Gastroesophageal sphincter (tissue), 4 donors: ENCODE measurements around the gene SEMA5B. TPM values are rescaled to one million over a fixed set of nuclear protein-coding genes. Genes with fewer than 3 reads are reported as not detected.

Experiments
- ATAC-seq: fragments of 150-250 bp; one replicate; pipeline ENCODE4 v1.9.1; 2016; ENCODE audit warnings: mild to moderate bottlenecking, moderate library complexity
- H3K27ac ChIP-seq, 4 donors: fragments of 200-600 bp; sonication (generic) in 3 of 4; 1 replicate in 3 of 4; 2 replicates in 1 of 4; pipeline ENCODE4 v1.5.1; 2016 to 2019
- H3K27me3 ChIP-seq: fragments of 200-600 bp; sonication (generic); one replicate; pipeline ENCODE4 v1.5.1; 2019
- H3K36me3 ChIP-seq, 2 donors: fragments of 200-600 bp; sonication (generic); one replicate each; pipeline ENCODE4 v1.5.1; 2019; ENCODE audit warnings: control low read depth in 1 of 2
- H3K4me1 ChIP-seq, 3 donors: fragments of 200-600 bp; sonication (generic); 1 replicate in 2 of 3; 2 replicates in 1 of 3; pipeline ENCODE4 v1.5.1; 2016 to 2019; ENCODE audit warnings: control low read depth in 2 of 3
- H3K4me3 ChIP-seq, 2 donors: fragments of 200-600 bp; sonication (generic); one replicate each; pipeline ENCODE4 v1.5.1; 2019; ENCODE audit warnings: mild to moderate bottlenecking in 1 of 2, moderate library complexity in 1 of 2
- H3K9me3 ChIP-seq, 3 donors: fragments of 200-600 bp; sonication (generic); one replicate each; pipeline ENCODE4 v1.5.1; 2017 to 2019; ENCODE audit warnings: control low read depth in 2 of 3
- CTCF ChIP-seq, 4 experiments: fragments of 200-600 bp in 2 of 4; fragments of 450-650 bp in 2 of 4; sonication (generic) in 1 of 4; IDR thresholded peaks; one replicate each; pipeline ENCODE4 v1.5.1; 2017 to 2019; ENCODE audit warnings: antibody characterized with exemption in 4 of 4, mild to moderate bottlenecking in 2 of 4, moderate library complexity in 2 of 4
- EP300 ChIP-seq: sonication (generic); formaldehyde crosslinking; IDR thresholded peaks from one replicate; pipeline ENCODE4 v1.6.1; 2017; ENCODE audit warnings: antibody characterized with exemption, mild to moderate bottlenecking
- POLR2A ChIP-seq, 2 donors: fragments of 450-650 bp; IDR thresholded peaks; one replicate each; pipeline ENCODE4 v1.6.1; 2017; ENCODE audit warnings: antibody characterized with exemption in 2 of 2, mild to moderate bottlenecking in 2 of 2, moderate library complexity in 1 of 2
- POLR2AphosphoS5 ChIP-seq: sonication (generic); formaldehyde crosslinking; IDR thresholded peaks from one replicate; pipeline ENCODE4 v1.6.1; 2017; ENCODE audit warnings: antibody characterized with exemption
- WGBS, 2 donors: methylation state at CpG; one replicate each; pipeline ENCODE4 v1.1.5; 2018; ENCODE audit warnings: low coverage in 1 of 2; 5-methylcytosine and 5-hydroxymethylcytosine counted together
- total RNA-seq, 4 donors: library from RNA; depleted of rRNA; stranded (reverse); fragments of >200 nt; gene quantifications; one replicate each; pipeline ENCODE4 v1.1.0, GENCODE V29; 2016

Gene SEMA5B
- total RNA-seq, 4 donors from 2014 or later = 0.31 to 0.69 (median 0.32) TPM; not detected in 1

- 70 to 100% methylated on average over 2 to 4 of the region's 12 CpGs for WGBS, 2 donors
- TF ChIP-seq POLR2AphosphoS5 (no peak), EP300 (no peak), POLR2A (IDR thresholded peaks at IDR 0.05) (no peak), CTCF (IDR thresholded peaks at IDR 0.05) (no peak)
- H3K9me3 ChIP-seq = no peaks in the 10 kb centered on the region
- no peak overlapping the region for H3K4me3 ChIP-seq
- no peaks in the 10 kb centered on the region for H3K27me3 ChIP-seq
- no peak for ATAC-seq
- H3K36me3 ChIP-seq = no peaks in the 10 kb centered on the region
- peaks cover 0 to 49% (median 26%) of the 10 kb centered on the region in 3 donors for H3K4me1 ChIP-seq
- H3K27ac ChIP-seq = peak overlapping the region in 2 of 4 donors; percentile 3 to 42
These were observed 53.5 kb downstream of the SEMA5B start for GRCh38 chr3:122973893-122974615.

- H3K4me3 ChIP-seq = no peak overlapping the region
- H3K4me1 ChIP-seq = peaks cover 0 to 42% (median 26%) of the 10 kb centered on the region in 3 donors
- no peaks in the 10 kb centered on the region for H3K36me3 ChIP-seq
- ATAC-seq = no peak
- H3K27me3 ChIP-seq = no peaks in the 10 kb centered on the region
- no peak for TF ChIP-seq CTCF (IDR thresholded peaks at IDR 0.05)
- no peak for TF ChIP-seq POLR2AphosphoS5
- no peak for TF ChIP-seq EP300
- TF ChIP-seq POLR2A (IDR thresholded peaks at IDR 0.05) = no peak
- 86% methylated on average over 1 of the region's 1 CpG; no CpG with 5 or more reads in 1 of the 2 donors for WGBS, 2 donors
- no peak overlapping the region for H3K27ac ChIP-seq
- H3K9me3 ChIP-seq = no peaks in the 10 kb centered on the region
These were observed 55.4 kb downstream of the SEMA5B start for GRCh38 chr3:122972141-122972540.

- no peaks in the 10 kb centered on the region for H3K36me3 ChIP-seq
- peak; percentile 40 for ATAC-seq
- TF ChIP-seq CTCF (IDR thresholded peaks at IDR 0.05) (no peak), POLR2AphosphoS5 (peak; percentile 48)
- H3K27ac ChIP-seq = peak overlapping the region in 2 of 4 donors; percentile 4 to 10
- 0 to 33% methylated on average over 1 to 2 of the region's 10 CpGs for WGBS, 2 donors
- H3K27me3 ChIP-seq = no peaks in the 10 kb centered on the region
- peaks cover 0 to 30% (median 13%) of the 10 kb centered on the region in 3 donors for H3K4me1 ChIP-seq
- H3K9me3 ChIP-seq = no peaks in the 10 kb centered on the region
- H3K4me3 ChIP-seq = no peak overlapping the region
These were observed 57.7 kb downstream of the SEMA5B start for GRCh38 chr3:122969585-122970469.

GRCh38 chr3:122967765-122968164 lies 59.8 kb downstream of the SEMA5B start:
- no peaks in the 10 kb centered on the region for H3K36me3 ChIP-seq
- TF ChIP-seq CTCF (IDR thresholded peaks at IDR 0.05) = no peak
- no peak for TF ChIP-seq POLR2AphosphoS5
- TF ChIP-seq EP300 = no peak
- TF ChIP-seq POLR2A (IDR thresholded peaks at IDR 0.05) = no peak

More at GRCh38 chr3:122967765-122968164, 59.8 kb downstream of the SEMA5B start:
- Histone ChIP-seq H3K27ac (no peak overlapping the region), H3K27me3 (no peaks in the 10 kb centered on the region), H3K4me1 (peaks cover 0 to 18% (median 7%) of the 10 kb centered on the region in 3 donors), H3K9me3 (no peaks in the 10 kb centered on the region), H3K4me3 (no peak overlapping the region)
- 100% methylated on average over 1 of the region's 7 CpGs for WGBS, 2 donors
- ATAC-seq = no peak
